Measurements from ENCODE around the gene PAOX.

Gene PAOX

DNA sequence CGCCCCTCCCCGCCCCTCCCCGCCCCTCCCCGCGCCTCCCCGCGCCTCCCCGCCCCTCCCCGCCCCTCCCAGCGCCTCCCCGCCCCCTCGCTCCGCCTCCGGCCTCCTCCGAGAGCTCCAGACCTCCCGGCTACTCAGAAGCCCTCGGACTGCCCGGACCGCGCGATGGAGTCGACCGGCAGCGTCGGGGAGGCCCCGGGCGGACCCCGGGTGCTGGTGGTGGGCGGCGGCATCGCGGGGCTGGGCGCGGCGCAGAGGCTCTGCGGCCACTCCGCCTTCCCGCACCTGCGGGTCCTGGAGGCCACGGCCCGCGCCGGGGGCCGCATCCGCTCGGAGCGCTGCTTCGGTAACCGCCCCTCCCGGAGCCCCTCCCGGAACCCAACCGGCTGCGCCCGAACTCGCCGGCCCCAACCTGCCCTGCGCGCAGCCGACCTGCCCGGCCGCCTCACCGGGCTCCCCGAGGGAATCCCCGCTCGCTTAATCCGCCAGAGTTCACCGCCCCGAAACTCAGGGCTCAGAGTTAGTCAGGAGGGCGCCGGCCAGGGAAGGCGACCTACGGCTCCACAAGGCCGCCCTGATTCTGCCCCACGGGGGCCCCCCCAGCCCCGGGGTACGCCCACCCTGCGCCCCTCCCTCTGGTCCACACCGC is at the start of gene PAOX:
TSS of gene PAOX (plus strand) at position 111 of the 649 bp plus-strand sequence. CDS start at position 166, 55 bp downstream.
- peak within 1 kb of the TSS; percentile 74 for H3K9ac ChIP-seq (ENCODE audit: low read depth, low read length, poor library complexity, severe bottlenecking)
- no peaks in the 10 kb centered on the region for H4K20me1 ChIP-seq (ENCODE audit: insufficient read depth, low read length, poor library complexity, severe bottlenecking)
- H3K79me2 ChIP-seq (ENCODE audit: insufficient read depth, low read length) = no peaks in the 10 kb centered on the region
- no peaks in the 10 kb centered on the region for H3K9me3 ChIP-seq (ENCODE audit: insufficient read depth, low read depth, low read length)
- H3K4me2 ChIP-seq (ENCODE audit: low read depth, low read length, poor library complexity, severe bottlenecking) = peak within 1 kb of the TSS; percentile 97
- no peaks in the 10 kb centered on the region for H3K27me3 ChIP-seq (ENCODE audit: insufficient read depth, low read length, poor library complexity, severe bottlenecking)
- H3K4me1 ChIP-seq (ENCODE audit: insufficient read depth, low read length, poor library complexity, severe bottlenecking) = peaks cover 14% of the 10 kb centered on the region
- no peaks in the 10 kb centered on the region for H3K9me2 ChIP-seq (replicated peaks; ENCODE audit: low read depth, low read length)
- H3K36me3 ChIP-seq (ENCODE audit: insufficient read depth, low read length) = no peaks in the 10 kb centered on the region
- TF ChIP-seq EZH2phosphoT487 (IDR thresholded peaks at IDR 0.05; ENCODE audit: borderline replicate concordance) (no peak), CTCF (conservative IDR thresholded peaks at IDR 0.05; ENCODE audit: low read length) (no peak)
- no peaks in the 10 kb centered on the region; the same call in 1 of the 2 replicates for H3F3A ChIP-seq (ENCODE audit: low read depth)
- peak within 1 kb of the TSS; percentile 98 for H2AFZ ChIP-seq (ENCODE audit: low read length)
- H3K4me3 ChIP-seq (ENCODE audit: low read length, poor library complexity, severe bottlenecking) = peak within 1 kb of the TSS; percentile 80

DNA sequence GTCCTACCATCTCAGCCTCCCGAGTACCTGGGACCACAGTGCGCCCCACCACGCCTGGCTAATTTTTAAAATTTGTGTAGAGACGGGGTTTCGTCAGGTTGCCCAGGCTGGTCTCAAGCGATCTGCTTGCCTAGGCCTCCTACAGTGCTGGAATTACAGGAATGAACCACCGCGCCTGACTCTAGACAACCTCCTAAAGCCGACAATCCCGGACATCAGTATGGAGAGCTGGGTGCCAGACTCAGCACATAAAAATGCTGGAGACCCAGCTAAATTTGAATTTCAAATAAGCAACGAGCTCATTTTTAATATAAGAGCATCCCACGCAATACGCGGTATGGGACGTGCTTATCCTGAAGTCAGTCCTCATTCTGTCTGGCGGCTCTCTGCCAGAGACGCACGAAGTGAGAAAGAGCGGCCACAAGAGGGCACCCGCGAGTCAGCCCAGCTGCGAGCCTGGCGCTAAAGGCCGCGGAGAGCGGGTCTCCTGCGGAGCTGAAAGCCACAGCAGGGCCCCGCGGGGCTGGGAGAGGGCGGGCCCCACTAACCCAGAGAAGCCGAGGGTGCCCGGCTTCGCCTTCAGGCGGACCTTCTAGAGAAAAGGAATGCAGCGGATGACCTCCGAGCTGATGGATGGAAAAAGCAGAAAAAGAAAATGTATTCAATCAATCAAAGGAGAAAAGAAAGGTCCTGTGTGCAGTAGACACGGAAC is 49.4 kb upstream of the PAOX start:
- no peak overlapping the region for H3K9ac ChIP-seq (ENCODE audit: low read depth, low read length, poor library complexity, severe bottlenecking)
- peak overlapping the region; percentile 64 for H3K4me2 ChIP-seq (ENCODE audit: low read depth, low read length, poor library complexity, severe bottlenecking)
- H2AFZ ChIP-seq (ENCODE audit: low read length) = peak overlapping the region; percentile 73; the same call in 1 of the 2 replicates
- peaks cover 10% of the 10 kb centered on the region for H3K4me1 ChIP-seq (ENCODE audit: insufficient read depth, low read length, poor library complexity, severe bottlenecking)
- no peaks in the 10 kb centered on the region for H3K79me2 ChIP-seq (ENCODE audit: insufficient read depth, low read length)
- no peaks in the 10 kb centered on the region for H3K9me3 ChIP-seq (ENCODE audit: insufficient read depth, low read depth, low read length)
- H3K27me3 ChIP-seq (ENCODE audit: insufficient read depth, low read length, poor library complexity, severe bottlenecking) = no peaks in the 10 kb centered on the region
- H3F3A ChIP-seq (ENCODE audit: low read depth) = no peaks in the 10 kb centered on the region
- no peaks in the 10 kb centered on the region for H3K36me3 ChIP-seq (ENCODE audit: insufficient read depth, low read length)
- H3K4me3 ChIP-seq (ENCODE audit: low read length, poor library complexity, severe bottlenecking) = peak overlapping the region; percentile 63
- peak; percentile 91 for TF ChIP-seq CTCF (conservative IDR thresholded peaks at IDR 0.05; ENCODE audit: low read length)
- no peak for TF ChIP-seq EZH2phosphoT487 (IDR thresholded peaks at IDR 0.05; ENCODE audit: borderline replicate concordance)
- H4K20me1 ChIP-seq (ENCODE audit: insufficient read depth, low read length, poor library complexity, severe bottlenecking) = no peaks in the 10 kb centered on the region
- no peaks in the 10 kb centered on the region for H3K9me2 ChIP-seq (replicated peaks; ENCODE audit: low read depth, low read length)

- no peaks in the 10 kb centered on the region for H3K9me2 ChIP-seq (replicated peaks; ENCODE audit: low read depth, low read length)
- TF ChIP-seq EZH2phosphoT487 (IDR thresholded peaks at IDR 0.05; ENCODE audit: borderline replicate concordance) = no peak
- TF ChIP-seq CTCF (conservative IDR thresholded peaks at IDR 0.05; ENCODE audit: low read length) = no peak
- no peaks in the 10 kb centered on the region for H4K20me1 ChIP-seq (ENCODE audit: insufficient read depth, low read length, poor library complexity, severe bottlenecking)
- peaks cover 10% of the 10 kb centered on the region for H3K9me3 ChIP-seq (ENCODE audit: insufficient read depth, low read depth, low read length)
- H3K27me3 ChIP-seq (ENCODE audit: insufficient read depth, low read length, poor library complexity, severe bottlenecking) = no peaks in the 10 kb centered on the region
- H2AFZ ChIP-seq (ENCODE audit: low read length) = no peak overlapping the region
- H3K4me2 ChIP-seq (ENCODE audit: low read depth, low read length, poor library complexity, severe bottlenecking) = no peak overlapping the region
- no peak overlapping the region for H3K4me3 ChIP-seq (ENCODE audit: low read length, poor library complexity, severe bottlenecking)
- H3F3A ChIP-seq (ENCODE audit: low read depth) = no peaks in the 10 kb centered on the region
- no peak overlapping the region for H3K9ac ChIP-seq (ENCODE audit: low read depth, low read length, poor library complexity, severe bottlenecking)
- no peaks in the 10 kb centered on the region for H3K4me1 ChIP-seq (ENCODE audit: insufficient read depth, low read length, poor library complexity, severe bottlenecking)
- no peaks in the 10 kb centered on the region for H3K79me2 ChIP-seq (ENCODE audit: insufficient read depth, low read length)
- H3K36me3 ChIP-seq (ENCODE audit: insufficient read depth, low read length) = no peaks in the 10 kb centered on the region
Observed at GRCh38 chr10:133332936-133333699, 45.9 kb upstream of the PAOX start.

All from Loucy (cell line).